ENCODE measurements around the gene SP110.

DNA sequence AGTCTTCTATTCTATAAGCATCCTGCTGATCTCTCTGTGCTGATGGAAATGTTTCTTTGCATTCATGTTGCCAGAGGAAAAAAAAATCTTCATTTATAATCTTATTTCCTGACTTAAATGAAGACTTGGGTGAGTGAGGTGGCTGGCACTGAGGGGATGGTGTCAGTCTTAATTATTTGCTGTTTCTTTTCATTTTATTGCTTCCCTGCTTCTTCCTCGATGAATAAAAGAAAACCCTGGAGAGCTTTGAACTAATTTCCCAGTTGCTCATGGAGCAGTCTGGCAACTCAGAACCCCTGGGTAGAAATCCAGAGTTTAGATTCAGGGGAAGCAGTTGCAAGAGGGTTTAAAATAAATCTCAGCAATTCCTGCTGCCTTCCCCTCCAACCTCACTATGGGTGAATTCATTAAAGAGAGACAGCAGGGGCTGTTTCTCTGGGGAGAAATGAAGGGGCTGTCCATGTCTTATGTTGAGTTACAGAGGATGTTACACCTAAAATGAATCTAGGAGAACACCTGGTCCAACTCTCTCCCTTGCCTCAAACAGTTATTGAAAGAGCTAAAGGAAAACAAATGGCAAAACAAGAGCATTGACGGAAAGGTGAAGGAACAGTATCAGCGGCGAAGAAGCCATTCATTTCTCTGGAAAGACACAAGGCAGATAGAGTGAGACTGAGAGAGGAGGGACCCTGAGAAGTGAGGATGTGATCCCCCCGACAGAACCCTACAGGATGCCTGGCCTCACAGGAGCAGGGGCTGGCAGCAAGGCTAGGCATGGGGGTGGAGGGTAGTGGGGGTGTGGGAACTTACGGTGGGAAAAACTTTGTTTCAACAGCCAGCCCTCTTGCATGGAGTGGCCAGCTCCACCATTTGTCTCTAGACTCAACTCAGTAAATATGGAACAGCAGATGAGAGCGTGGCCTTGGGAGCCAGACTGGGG, 41.0 kb downstream of the SP110 start:
- TF ChIP-seq, protein P1, sequence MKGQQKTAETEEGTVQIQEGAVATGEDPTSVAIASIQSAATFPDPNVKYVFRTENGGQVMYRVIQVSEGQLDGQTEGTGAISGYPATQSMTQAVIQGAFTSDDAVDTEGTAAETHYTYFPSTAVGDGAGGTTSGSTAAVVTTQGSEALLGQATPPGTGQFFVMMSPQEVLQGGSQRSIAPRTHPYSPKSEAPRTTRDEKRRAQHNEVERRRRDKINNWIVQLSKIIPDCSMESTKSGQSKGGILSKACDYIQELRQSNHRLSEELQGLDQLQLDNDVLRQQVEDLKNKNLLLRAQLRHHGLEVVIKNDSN (IDR thresholded peaks at IDR 0.05), result no peak
- TF ChIP-seq, protein P2, sequence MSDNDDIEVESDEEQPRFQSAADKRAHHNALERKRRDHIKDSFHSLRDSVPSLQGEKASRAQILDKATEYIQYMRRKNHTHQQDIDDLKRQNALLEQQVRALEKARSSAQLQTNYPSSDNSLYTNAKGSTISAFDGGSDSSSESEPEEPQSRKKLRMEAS (IDR thresholded peaks at IDR 0.05), result no peak

All from Ishikawa (cell line).